ENCODE data around the gene NDUFA9.

DNA sequence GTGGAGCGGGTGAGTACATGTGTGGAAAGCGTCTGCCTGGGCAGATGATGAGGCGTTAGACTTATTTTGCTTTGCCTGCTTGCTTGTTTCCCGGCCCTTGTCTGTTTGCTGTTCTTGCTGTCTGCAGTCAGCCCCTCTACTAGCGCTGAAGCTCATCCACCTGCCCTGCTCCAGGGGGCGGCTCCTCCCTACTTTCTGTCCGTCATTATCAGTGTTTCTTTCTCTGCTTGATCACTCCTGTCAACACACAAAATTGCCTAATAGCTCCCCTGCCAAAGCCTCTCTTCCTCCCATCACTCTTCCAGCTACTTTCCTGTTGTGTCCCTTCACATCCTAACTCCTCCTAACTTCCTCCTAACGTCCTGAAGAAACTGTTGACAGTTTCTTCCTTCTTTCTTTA lies 36.4 kb downstream of the NDUFA9 start:
- TF ChIP-seq POLR2A (IDR thresholded peaks at IDR 0.05) (no peak), POLR2AphosphoS5 (IDR thresholded peaks at IDR 0.05) (no peak)
- TF ChIP-seq, protein P1, sequence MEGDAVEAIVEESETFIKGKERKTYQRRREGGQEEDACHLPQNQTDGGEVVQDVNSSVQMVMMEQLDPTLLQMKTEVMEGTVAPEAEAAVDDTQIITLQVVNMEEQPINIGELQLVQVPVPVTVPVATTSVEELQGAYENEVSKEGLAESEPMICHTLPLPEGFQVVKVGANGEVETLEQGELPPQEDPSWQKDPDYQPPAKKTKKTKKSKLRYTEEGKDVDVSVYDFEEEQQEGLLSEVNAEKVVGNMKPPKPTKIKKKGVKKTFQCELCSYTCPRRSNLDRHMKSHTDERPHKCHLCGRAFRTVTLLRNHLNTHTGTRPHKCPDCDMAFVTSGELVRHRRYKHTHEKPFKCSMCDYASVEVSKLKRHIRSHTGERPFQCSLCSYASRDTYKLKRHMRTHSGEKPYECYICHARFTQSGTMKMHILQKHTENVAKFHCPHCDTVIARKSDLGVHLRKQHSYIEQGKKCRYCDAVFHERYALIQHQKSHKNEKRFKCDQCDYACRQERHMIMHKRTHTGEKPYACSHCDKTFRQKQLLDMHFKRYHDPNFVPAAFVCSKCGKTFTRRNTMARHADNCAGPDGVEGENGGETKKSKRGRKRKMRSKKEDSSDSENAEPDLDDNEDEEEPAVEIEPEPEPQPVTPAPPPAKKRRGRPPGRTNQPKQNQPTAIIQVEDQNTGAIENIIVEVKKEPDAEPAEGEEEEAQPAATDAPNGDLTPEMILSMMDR (IDR thresholded peaks at IDR 0.05 in 8 of 11, conservative IDR thresholded peaks at IDR 0.05 in 3 of 11): no peak

Data from spleen (tissue), 7 donors.